ENCODE results near the gene POLD1.

Gene POLD1

DNA sequence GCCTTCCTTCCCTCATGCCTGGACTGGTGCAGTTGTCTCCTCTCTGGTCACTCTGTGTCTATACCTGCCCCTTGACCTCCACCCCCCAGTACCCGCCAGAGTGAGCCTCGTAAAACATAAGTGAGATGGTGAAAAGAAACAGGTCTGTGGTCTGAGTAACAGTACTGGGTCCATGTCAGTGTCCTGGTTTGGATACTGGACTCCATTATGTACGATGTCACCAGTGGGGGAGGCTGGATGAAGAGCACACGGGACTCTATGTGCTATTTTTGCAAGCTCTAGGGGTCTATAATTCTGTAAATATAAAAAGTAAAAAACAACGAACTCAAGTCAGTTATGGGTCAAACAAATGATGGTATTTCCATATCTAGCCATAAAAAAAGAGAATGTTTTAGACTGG is 62.9 kb downstream of the POLD1 start:
- no peak for DNase-seq

GRCh38 chr19:50447750-50448149 is 63.6 kb downstream of the POLD1 start:
- no peak for DNase-seq

DNA sequence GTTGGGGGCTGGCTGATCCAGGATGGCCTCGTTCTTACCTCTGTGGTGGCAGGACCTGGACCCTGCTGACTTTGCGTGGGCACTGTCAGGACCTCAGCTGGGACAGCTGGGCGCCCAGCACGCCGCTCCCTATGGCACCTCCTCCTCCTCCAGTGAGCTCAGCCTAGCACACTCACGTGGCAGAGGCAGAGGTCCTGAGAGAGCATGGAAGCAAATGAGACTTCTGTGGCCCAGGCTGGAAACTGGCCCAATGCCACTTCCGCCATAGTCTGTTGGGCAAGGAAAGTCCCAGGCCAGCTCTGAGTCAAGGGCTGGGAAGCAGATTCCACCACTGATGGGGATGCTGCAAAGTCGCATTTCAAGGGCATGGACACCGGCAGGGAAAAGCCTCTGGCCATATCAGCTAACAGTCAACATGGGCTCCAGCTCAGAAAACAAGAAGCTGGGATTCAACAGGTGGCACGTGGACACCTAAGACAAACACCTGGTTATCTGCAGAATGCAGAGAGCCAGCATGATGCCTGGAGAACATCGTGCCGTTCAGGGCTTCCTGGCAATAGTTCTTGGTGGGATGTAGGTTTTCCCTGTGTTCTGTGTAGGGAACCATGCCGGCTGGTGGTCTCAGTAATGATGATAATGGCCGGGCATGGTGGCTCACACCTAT is 65.2 kb downstream of the POLD1 start:
- no peak for DNase-seq

DNA sequence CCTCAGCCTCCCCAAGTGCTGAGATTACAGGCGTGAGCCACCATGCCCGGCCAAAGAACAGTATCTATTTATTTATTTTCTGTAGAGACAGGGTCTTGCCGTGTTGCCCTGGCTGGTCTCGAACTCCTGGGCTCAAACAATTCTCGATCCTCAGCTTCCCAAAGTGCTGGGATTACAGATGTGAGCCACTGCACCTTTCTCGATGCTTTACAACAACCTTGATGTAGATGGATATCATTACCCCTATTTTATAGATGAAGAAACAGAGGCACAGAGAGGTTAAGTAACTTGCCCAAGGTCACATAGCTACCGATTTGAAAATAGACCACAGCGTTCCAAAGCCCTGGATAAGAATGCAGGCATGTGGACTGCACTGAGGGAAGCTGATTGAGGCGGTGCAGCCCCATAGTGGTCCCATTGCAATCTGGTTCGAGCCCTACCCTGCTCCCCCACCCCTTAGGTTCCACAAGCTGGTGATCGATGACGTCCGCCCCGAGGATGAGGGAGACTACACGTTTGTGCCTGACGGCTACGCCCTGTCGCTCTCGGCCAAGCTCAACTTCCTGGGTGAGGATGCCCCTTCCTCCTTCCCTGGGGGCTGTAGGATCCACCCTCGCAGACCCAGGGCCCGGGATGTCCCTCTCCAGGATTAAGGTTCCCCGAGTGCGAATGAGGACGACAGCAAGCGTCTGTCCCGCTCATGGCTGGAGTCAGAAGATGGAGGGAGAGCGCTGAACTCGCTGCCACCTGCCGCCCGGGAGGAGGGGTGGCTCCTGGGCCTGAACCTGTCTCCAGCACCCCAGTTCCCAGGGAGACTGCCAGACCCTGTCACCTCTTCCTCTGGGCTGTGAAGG is 66.4 kb downstream of the POLD1 start:
- DNase-seq, result no peak

DNA sequence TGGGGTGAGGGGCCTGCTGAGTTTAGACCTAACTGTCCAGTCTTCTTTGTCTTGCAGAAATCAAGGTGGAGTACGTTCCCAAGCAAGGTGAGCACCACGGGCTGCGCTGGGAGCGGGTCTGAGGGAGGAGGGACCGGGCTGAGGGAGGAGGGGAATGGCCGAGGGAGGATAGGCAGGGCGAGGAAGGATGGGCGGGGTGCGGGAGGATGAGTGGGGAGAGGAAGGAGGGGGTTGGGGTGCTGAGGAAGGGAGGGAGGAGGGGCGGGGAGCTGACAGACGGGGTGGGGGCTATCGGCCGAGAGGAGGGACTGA is 67.0 kb downstream of the POLD1 start:
- DNase-seq, result no peak

DNA sequence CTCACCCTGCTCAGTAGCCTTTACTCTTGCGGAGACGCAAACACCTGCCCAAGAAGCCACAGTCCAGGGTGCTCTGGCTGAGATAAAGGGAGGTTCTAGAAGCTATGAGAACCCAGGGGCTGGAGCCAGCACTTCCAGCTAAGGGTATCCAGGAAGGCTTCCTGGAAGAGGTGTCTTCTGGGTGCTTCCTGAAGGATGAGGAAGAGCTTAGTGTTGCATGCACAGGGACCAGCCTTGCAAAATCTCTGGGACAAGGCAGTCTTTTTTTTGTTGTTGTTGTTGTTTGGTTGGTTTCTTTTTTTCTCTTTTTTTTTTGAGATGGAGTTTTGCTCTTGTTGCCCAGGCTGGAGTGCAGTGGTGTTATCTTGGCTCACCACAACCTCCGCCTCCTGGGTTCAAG is 69.1 kb downstream of the POLD1 start:
- no peak for DNase-seq

GRCh38 chr19:50455992-50456391 is 71.8 kb downstream of the POLD1 start:
- DNase-seq, result no peak

DNA sequence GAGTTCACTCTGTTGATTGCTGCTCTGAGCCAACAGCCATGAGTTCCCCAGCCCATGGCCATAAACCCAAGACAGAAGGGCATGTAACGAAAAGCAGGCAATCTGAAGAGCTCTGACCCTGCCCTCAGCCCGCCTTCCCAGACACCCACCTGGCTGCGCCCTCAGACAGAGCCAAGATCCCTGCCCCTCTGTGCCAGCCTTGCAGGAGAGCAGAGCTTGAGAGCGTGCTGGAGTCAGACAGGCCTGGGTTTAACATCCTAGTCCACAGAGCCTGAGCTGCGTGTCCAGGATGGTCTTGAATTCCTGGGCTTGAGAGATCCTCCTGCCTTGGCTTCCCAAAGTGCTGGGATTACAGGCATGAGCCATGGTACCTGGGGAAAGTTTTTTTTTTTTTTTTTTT is 73.2 kb downstream of the POLD1 start:
- DNase-seq, result no peak

- no peak for DNase-seq
Observed at GRCh38 chr19:50458396-50459066, 74.4 kb downstream of the POLD1 start.

- no peak for DNase-seq
Observed at GRCh38 chr19:50459067-50459456, 74.9 kb downstream of the POLD1 start.

DNA sequence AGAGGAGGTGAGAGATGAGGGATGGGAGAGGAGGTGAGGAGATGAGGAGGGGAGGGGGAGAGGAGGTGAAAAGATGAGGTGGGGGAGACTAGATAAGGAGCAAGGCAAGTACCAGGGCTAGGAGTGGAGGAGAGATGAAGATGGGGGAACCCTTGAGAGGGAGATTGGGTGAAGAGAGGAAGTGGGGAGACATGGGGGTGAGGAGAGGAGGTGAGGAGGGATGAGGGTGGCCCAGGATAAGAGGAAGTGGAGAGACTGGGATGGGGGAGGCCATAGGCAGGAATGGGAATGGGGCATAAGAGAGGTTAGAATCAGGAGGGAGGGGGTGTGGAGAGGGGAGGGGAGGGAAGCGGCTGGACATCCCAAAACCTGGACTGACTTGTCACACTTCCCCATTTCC is 75.5 kb downstream of the POLD1 start:
- DNase-seq, result no peak

DNA sequence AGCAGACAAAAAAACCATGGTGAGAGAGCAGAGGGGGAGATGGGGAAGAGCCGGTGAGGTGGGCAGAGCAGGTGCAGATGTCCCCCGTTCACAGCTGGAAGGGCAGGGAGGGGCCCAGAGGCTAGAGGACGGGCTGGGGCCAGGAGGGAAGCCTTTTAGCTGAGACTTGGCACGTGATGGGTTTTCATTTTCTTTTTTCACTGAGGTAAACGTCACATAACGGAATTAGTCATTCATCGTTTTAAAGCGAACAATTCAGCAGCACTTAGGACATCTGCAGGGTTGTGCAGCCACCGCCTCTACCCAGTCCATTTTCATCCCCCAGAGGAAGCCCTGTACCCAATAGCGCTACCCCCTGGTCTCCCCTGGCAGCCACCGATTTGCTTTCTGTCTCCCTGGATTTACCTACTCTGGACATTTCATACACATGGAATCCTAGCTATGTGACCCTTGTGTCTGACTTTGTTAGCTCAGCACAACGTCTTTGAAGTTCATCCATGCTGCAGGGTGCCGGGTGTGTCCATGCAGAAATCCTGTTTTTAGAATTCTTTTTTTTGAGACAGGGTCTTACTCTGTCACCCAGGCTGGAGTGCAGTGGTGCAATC is 76.1 kb downstream of the POLD1 start:
- no peak for DNase-seq

- DNase-seq, result peak in 2 of 4 experiments; percentile 9 to 12
Observed at GRCh38 chr19:50461066-50461875, 77.1 kb downstream of the POLD1 start.

DNA sequence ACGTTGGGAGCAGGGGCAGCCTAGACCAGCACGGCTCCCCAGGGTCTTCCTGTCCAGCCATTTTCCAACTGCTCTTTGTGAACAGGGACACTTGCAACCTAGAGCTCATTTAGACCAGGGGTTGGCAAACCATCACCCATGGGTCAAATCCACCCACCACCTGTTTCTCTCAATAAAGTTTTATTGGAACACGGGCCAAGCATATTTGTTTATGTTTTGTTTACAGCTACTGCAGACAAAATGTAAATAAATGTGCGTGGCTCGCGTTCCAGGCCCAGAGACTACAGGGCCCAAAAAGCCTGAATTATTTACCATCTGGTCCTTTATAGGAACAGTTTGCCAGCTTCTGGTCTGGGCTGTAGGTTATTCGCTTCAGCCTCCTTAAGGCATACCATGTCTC is 78.8 kb downstream of the POLD1 start:
- DNase-seq, result no peak

- DNase-seq, result no peak
Observed at GRCh38 chr19:50464348-50464747, 80.2 kb downstream of the POLD1 start.

GRCh38 chr19:50465000-50465399 is 80.9 kb downstream of the POLD1 start:
- DNase-seq, result no peak

DNA sequence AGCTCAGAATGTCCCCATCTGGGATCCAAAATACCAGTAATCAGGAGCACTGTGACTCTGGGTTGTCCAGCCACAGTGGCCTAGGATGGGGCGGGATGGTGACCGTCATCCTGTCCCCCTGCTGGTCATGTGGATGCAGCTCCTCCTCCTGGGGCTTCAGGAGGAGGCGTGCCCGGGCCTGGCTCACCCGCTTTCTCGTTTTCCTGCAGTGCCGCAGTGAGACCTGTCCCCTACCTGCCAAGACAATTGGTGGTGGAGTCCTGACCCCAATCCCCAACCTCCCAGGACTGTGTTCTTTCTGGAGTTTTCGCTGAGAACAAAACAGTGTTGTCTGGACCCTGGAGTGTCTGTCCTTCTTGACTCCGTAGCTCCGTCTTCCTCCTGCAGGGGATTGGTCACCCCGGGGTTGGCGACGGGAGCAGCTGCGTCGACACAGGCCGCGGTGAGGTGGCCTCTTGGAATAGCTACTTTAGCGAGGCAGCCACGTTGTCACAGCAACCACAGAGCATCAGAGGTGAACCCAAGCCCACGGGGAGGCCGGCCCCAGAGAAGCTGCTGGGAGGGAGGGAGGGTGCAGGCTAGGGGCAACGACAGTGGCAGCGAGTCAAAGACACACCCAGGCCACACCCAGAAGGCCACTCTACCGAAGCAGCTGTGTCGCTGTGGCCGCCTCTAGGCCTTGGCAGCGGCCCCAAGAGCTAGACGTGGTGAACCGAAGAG is 82.0 kb downstream of the POLD1 start:
- DNase-seq, result no peak

GRCh38 chr19:50466706-50467039 is 82.5 kb downstream of the POLD1 start:
- no peak for DNase-seq

DNA sequence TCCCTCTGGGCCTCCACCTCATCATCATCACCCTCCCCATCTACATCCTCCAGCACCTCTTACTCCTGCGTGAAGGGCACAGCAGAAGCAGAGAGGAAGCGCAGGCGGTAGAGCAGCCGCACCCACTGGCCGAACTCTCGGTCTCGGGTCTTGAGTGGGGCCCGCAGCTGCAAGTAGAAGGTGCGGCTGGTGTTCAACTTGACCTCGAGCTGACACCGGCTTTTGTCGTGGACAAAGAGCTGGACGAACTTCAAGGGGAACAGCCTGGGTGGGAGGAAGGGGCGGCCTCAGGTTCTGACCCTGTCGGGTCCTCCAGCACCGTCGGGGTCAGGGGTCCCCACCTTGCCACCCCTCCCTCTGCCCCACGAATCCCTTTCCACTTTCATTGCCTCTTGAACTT is 83.4 kb downstream of the POLD1 start:
- no peak for DNase-seq

Measured in activated naive CD4-positive, alpha-beta T cell (primary cell).